Cardiac muscle cell (in vitro differentiated cells and primary cell): Measurements from ENCODE around the gene ASPRV1. TPM values are rescaled to one million over a fixed set of nuclear protein-coding genes. Genes with fewer than 3 reads are reported as not detected.

Experiments used
- DNase-seq, 2 donors: peaks; one replicate each; pipeline versions ENCODE4 v3.0.0 to v3.0.0-alpha.2; 2010 to 2017; ENCODE audit warnings: low read depth in 1 of 2, low spot score in 1 of 2
- H3K27ac ChIP-seq: fragments of 200-600 bp; sonication (generic); 2 replicates; pipeline ENCODE4 v1.5.1; 2016
- H3K27me3 ChIP-seq: fragments of 200-600 bp; sonication (generic); 2 replicates; pipeline ENCODE4 v1.6.0; 2016; ENCODE audit warnings: control low read depth
- H3K36me3 ChIP-seq: fragments of 200-600 bp; sonication (generic); 2 replicates; pipeline ENCODE4 v1.5.1; 2016; ENCODE audit warnings: control low read depth
- H3K4me1 ChIP-seq: fragments of 200-600 bp; sonication (generic); 2 replicates; pipeline ENCODE4 v1.8.1; 2017; ENCODE audit warnings: low read depth, mild to moderate bottlenecking, mixed run types
- H3K4me3 ChIP-seq: fragments of 200-600 bp; sonication (generic); 2 replicates; pipeline ENCODE4 v1.5.1; 2016; ENCODE audit warnings: mild to moderate bottlenecking
- H3K9me3 ChIP-seq: fragments of 200-600 bp; sonication (generic); 2 replicates; pipeline ENCODE4 v1.5.1; 2017; ENCODE audit warnings: low read depth, mild to moderate bottlenecking, control low read depth
- polyA plus RNA-seq: library from polyadenylated mRNA; unstranded; fragments of >200 nt; fragmentation: Nextera tagmentation; extraction: Ambion mirVana; gene quantifications from 2 replicates; pipeline ENCODE4 v1.2.1, GENCODE V29; 2016
- total RNA-seq: library from RNA; depleted of rRNA; stranded (reverse); fragments of >200 nt; gene quantifications from 2 replicates; pipeline ENCODE4 v1.2.3, GENCODE V29; 2016
- TF ChIP-seq, protein P1 (sequence below): IDR thresholded peaks from 2 replicates; pipeline ENCODE4 v1.5.1; 2012; ENCODE audit warnings: low read depth, mild to moderate bottlenecking, low read length

Gene ASPRV1
- total and polyA plus RNA-seq, 2 experiments from 2014 or later, result 3.8 to 4.2 TPM

DNA sequence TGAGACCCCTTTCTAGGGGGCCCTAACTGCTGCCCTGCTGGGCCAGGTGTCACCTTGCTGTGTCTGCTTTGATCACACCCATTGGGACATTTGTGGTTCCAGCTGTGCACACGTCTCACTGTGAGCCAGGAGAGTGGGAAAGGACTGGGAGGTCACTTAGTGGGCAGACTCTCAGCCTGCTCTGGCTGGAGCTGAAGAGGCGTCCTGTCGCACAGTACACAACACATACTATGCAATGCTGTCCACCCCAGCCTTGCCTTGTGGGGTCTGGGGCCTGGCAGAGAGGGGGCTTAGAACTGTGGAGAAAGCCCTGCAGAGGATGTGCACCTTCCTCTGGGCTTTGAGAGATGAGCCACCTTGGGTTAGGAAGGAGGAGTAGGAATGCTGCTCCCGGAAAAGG is 25.3 kb upstream of the ASPRV1 start:
- TF ChIP-seq, protein P1, sequence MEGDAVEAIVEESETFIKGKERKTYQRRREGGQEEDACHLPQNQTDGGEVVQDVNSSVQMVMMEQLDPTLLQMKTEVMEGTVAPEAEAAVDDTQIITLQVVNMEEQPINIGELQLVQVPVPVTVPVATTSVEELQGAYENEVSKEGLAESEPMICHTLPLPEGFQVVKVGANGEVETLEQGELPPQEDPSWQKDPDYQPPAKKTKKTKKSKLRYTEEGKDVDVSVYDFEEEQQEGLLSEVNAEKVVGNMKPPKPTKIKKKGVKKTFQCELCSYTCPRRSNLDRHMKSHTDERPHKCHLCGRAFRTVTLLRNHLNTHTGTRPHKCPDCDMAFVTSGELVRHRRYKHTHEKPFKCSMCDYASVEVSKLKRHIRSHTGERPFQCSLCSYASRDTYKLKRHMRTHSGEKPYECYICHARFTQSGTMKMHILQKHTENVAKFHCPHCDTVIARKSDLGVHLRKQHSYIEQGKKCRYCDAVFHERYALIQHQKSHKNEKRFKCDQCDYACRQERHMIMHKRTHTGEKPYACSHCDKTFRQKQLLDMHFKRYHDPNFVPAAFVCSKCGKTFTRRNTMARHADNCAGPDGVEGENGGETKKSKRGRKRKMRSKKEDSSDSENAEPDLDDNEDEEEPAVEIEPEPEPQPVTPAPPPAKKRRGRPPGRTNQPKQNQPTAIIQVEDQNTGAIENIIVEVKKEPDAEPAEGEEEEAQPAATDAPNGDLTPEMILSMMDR, result no peak
- no peaks in the 10 kb centered on the region for H3K4me1 ChIP-seq

GRCh38 chr2:69985688-69986087 is 24.3 kb upstream of the ASPRV1 start:
- peak in 1 of 2 donors; percentile 67 for DNase-seq

More for the DNA sequence above, 25.3 kb upstream of the ASPRV1 start:
- no peaks in the 10 kb centered on the region for H3K36me3 ChIP-seq
- H3K9me3 ChIP-seq, result no peaks in the 10 kb centered on the region
- H3K4me3 ChIP-seq, result no peak overlapping the region
- no peak overlapping the region for H3K27ac ChIP-seq
- H3K27me3 ChIP-seq, result no peaks in the 10 kb centered on the region
- no peak for DNase-seq

GRCh38 chr2:69985216-69985615 is 23.8 kb upstream of the ASPRV1 start:
- Histone ChIP-seq H3K27ac (no peak overlapping the region), H3K4me3 (no peak overlapping the region), H3K27me3 (no peaks in the 10 kb centered on the region), H3K9me3 (no peaks in the 10 kb centered on the region), H3K4me1 (no peaks in the 10 kb centered on the region), H3K36me3 (no peaks in the 10 kb centered on the region)
- no peak for DNase-seq
- TF ChIP-seq, protein P1, result no peak

More at GRCh38 chr2:69985688-69986087, 24.3 kb upstream of the ASPRV1 start:
- Histone ChIP-seq H3K4me3 (no peak overlapping the region), H3K9me3 (no peaks in the 10 kb centered on the region), H3K4me1 (no peaks in the 10 kb centered on the region), H3K36me3 (no peaks in the 10 kb centered on the region), H3K27ac (no peak overlapping the region), H3K27me3 (no peaks in the 10 kb centered on the region)
- TF ChIP-seq, protein P1, result no peak

- Histone ChIP-seq H3K27ac (no peak overlapping the region), H3K4me3 (no peak overlapping the region), H3K27me3 (no peaks in the 10 kb centered on the region), H3K4me1 (no peaks in the 10 kb centered on the region), H3K9me3 (no peaks in the 10 kb centered on the region), H3K36me3 (no peaks in the 10 kb centered on the region)
- no peak for DNase-seq
- TF ChIP-seq, protein P1, result no peak
Measured at GRCh38 chr2:69983392-69983966, 22.0 kb upstream of the ASPRV1 start.

DNA sequence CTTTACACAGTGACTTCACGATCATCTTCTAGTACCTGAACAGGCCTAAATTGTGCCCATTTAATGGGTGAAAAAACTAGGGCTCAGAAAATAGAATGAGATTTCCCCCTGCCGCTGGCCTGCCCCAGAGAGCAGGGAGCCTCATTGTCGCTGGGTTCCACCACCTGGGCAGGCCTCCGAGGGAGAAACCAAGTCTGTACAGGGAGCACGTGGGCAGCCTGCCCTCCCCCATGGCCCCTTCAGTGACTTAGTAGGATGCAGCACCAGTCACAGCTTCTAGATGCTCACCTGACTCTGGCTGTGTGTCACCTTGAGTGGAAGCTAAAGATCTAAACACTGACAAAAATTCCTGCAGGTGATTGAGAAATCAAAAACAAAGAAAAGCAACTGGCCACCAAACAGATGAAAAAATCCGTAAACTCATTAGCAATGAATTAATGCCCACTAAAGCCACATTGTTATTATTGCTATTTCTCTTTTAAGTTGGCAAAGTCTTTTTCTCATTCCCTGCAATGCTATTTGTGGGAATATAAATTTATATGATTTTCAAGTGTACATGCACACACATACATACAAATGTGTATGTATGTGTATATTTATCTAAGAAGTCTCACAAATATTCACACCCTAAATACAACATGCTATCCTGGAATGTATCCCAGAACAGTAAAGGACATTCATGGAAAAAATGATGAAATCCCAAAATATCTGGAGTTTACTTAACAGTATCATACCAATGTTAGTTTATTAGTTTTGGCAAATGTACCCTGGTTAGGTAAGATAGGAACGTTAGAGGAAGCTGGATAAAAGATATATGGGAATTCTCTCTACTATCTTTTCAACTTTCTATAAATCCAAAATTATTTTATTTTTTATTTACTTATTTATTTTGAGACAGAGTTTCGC is 18.7 kb upstream of the ASPRV1 start:
- H3K4me1 ChIP-seq, result no peaks in the 10 kb centered on the region
- peak in 1 of 2 donors; percentile 58 for DNase-seq
- TF ChIP-seq, protein P1, result no peak

More for the DNA sequence above, 18.7 kb upstream of the ASPRV1 start:
- H3K36me3 ChIP-seq, result no peaks in the 10 kb centered on the region
- no peaks in the 10 kb centered on the region for H3K27me3 ChIP-seq
- H3K27ac ChIP-seq, result no peak overlapping the region
- no peak overlapping the region for H3K4me3 ChIP-seq
- H3K9me3 ChIP-seq, result no peaks in the 10 kb centered on the region
